ENCODE data around the gene FHAD1. TPM values are rescaled to one million over a fixed set of nuclear protein-coding genes. Genes with fewer than 3 reads are reported as not detected.

The FHAD1 gene
- total and polyA plus RNA-seq, 9 of the 15 experiments (the other 6 are each of a cell fraction or from before 2014, with no cell fraction given): 0.32 to 2.1 (median 1.5) TPM; not detected in 1

- TF ChIP-seq ZBTB33 (CRISPR knock-in tag; IDR thresholded peaks at IDR 0.05): peak; percentile 80
- TF ChIP-seq HIVEP1 (CRISPR knock-in tag; IDR thresholded peaks at IDR 0.05): no peak
- TF ChIP-seq ESRRA (IDR thresholded peaks at IDR 0.05; ENCODE audit: borderline replicate concordance, low read depth): peak; percentile 99
These were observed at the start of gene FHAD1 (continued) for GRCh38 chr1:15246960-15247614.

GRCh38 chr1:15197591-15198447 is 49.2 kb upstream of the FHAD1 start:
- H3K9me3 ChIP-seq (replicated peaks; ENCODE audit: control insufficient read depth, insufficient read depth, low read depth, low read length): no peaks in the 10 kb centered on the region
- no peak overlapping the region for H2AFZ ChIP-seq (ENCODE audit: low read depth, low read length)
- WGBS (ENCODE audit: insufficient coverage, low coverage, missing lambda C conversion rate): 6% methylated on average over 12 of the region's 12 CpGs
- intact Hi-C loops (cut with micrococcal nuclease): no loop called here
- no peaks in the 10 kb centered on the region for H3K9me1 ChIP-seq (ENCODE audit: control insufficient read depth, insufficient read depth, low read length)
- TF ChIP-seq ETV1 (tag; conservative IDR thresholded peaks at IDR 0.05; ENCODE audit: low read depth): 0 out of 2 replicates have a peak, but pooled peaks have one; percentile 9
- no peak for TF ChIP-seq ZNF57 (CRISPR knock-in tag; IDR thresholded peaks at IDR 0.05)
- TF ChIP-seq SMARCA5 (IDR thresholded peaks at IDR 0.05): peak; percentile 83; the same call in 1 of the 2 replicates
- no peak for TF ChIP-seq TARDBP (IDR thresholded peaks at IDR 0.05)
- TF ChIP-seq NFYB (IDR thresholded peaks at IDR 0.05; ENCODE audit: extremely low read depth, insufficient read length): peak; percentile 11
- TF ChIP-seq RBM25 (IDR thresholded peaks at IDR 0.05; ENCODE audit: low read depth, low read length, severe bottlenecking): peak; percentile 64
- no peaks in the 10 kb centered on the region for H4K20me1 ChIP-seq (replicated peaks; ENCODE audit: control insufficient read depth, insufficient read depth, low read length)
- no peaks in the 10 kb centered on the region for H3K79me2 ChIP-seq (ENCODE audit: control insufficient read depth, insufficient read depth, low read length)
- no peak overlapping the region for H3K9ac ChIP-seq (ENCODE audit: insufficient read depth in 1 of 2, low read depth in 2 of 2, low read length in 2 of 2)
- H3K27me3 ChIP-seq (ENCODE audit: control insufficient read depth in 2 of 2, insufficient read depth in 2 of 2, low read length in 2 of 2): peaks cover 22 to 69% of the 10 kb centered on the region in 2 experiments
- ATAC-seq (peak; percentile 87), DNase-seq (ENCODE audit: extremely low read depth in 1 of 4, low spot score in 3 of 4) (peak; percentile 20 to 54 (median 48)), FAIRE-seq (no peak)
- no peak overlapping the region for H3K27ac ChIP-seq (ENCODE audit: extremely low read depth, low read depth, low read length)
- in situ Hi-C loops (cut with MboI): no loop called here
- no peaks in the 10 kb centered on the region; a peak in 1 of 5 replicates for H3K4me1 ChIP-seq (replicated peaks in 1 of 2; ENCODE audit: control insufficient read depth in 2 of 2, insufficient read depth in 2 of 2, low read length in 2 of 2)
- POLR2A ChIA-PET: interaction anchor here (0.6 to 1.6 kb wide), 4 partner anchors 11 to 495 kb away, joined by 3 to 9 read pairs (median 3); partner anchors contain the start of gene TMEM51
- no peak overlapping the region for H3K4me2 ChIP-seq (ENCODE audit: insufficient read depth, low read length)
- H3K36me3 ChIP-seq (ENCODE audit: control insufficient read depth, insufficient read depth, low read length): no peaks in the 10 kb centered on the region
- no TSS peak for BruUV-seq (replicated peaks)
- CTCF ChIA-PET (ENCODE audit: low intra/inter-chr PET ratio): no interaction called here
- H3K4me3 ChIP-seq: no peak overlapping the region

Data from K562 (cell line).